Astrocyte of the spinal cord (primary cell): ENCODE data around the gene C3orf62.

Experiments used
- DNase-seq: peaks from one replicate; pipeline ENCODE4 v3.0.0; 2011; ENCODE audit warnings: low read depth, low spot score
- H3K4me3 ChIP-seq: 2 replicates; pipeline ENCODE4 v1.5.1; 2011; ENCODE audit warnings: low read depth, mild to moderate bottlenecking, low read length, moderate library complexity
- CTCF ChIP-seq: IDR thresholded peaks from 2 replicates; pipeline ENCODE4 v1.5.1; 2012; ENCODE audit warnings: low read depth, mild to moderate bottlenecking, low read length, inconsistent platforms
- in situ Hi-C: cut with HindIII; loops from 2 replicates; pipeline ENCODE4 v1.10.0; 2017; ENCODE audit warnings: low sequenced_read_pairs

Gene C3orf62

GRCh38 chr3:49260806-49261324 is 16.2 kb downstream of the C3orf62 start:
- in situ Hi-C loops = no loop called here

GRCh38 chr3:49257187-49257586 is 19.8 kb downstream of the C3orf62 start:
- no peak for DNase-seq
- H3K4me3 ChIP-seq = no peak overlapping the region
- in situ Hi-C loops = no loop called here
- no peak for TF ChIP-seq CTCF

More at GRCh38 chr3:49260806-49261324, 16.2 kb downstream of the C3orf62 start:
- H3K4me3 ChIP-seq = no peak overlapping the region
- TF ChIP-seq CTCF = no peak
- DNase-seq = no peak

DNA sequence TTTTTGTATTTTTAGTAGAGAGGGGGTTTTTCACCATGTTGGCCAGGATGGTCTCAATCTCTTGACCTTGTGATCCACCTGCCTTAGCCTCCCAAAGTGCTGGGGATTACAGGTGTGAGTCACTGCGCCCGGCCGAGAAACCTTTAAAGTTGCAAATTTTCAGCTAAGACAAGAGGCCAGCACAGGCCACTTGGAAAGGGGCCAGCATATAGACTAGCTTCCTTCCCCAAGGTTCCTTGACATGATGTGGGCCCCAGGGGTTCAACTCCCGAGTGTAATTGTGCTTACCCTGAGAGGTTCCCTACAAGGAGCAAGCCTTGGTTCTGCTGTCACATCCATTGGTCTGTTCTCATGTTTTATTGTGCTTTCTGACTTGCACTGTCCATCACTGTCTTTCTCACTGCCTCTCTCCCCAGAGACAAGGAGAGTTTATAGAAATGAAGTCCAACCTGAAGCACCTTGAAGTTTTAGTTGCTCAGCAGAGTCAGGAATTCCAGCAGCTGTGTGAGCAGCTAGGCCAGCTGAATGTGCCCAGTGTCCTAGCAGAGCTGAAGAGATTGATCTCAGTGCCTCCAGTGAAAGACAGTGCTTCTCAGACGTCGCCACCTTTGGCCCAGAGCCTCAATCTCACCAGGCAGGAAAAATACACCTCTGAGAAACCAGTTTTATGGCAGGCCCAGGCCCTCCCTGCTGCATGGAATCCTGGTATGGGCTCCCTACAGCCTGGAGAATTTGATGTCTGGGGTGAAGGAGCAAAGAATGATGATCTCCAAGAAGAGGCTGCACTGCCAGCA is 21.1 kb downstream of the C3orf62 start:
- in situ Hi-C loops = no loop called here
- DNase-seq = no peak
- no peak overlapping the region for H3K4me3 ChIP-seq
- no peak for TF ChIP-seq CTCF

DNA sequence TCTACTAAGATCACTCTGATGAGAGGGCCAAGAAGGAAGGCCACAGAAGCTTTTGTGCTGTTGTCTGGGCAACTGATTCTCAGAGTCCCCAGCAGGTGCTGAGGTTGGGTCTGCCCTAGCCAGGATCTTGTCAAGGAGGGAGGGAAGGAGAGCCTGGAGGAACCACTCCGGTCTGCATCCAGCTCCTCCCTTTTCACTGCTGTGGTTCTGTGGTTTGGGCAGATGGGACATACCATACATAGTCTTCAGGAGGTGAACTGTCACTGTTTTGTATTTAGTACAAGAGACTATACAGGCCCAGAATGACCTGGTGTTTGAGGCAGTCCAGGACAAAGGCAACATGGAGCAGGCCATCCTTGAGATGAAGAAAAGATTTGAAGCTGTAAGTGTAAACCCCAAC is 21.9 kb downstream of the C3orf62 start:
- in situ Hi-C loops = no loop called here
- no peak for TF ChIP-seq CTCF
- no peak overlapping the region for H3K4me3 ChIP-seq
- no peak for DNase-seq

GRCh38 chr3:49253512-49253911 is 23.5 kb downstream of the C3orf62 start:
- no peak for DNase-seq
- no peak for TF ChIP-seq CTCF
- no peak overlapping the region for H3K4me3 ChIP-seq
- in situ Hi-C loops = no loop called here

DNA sequence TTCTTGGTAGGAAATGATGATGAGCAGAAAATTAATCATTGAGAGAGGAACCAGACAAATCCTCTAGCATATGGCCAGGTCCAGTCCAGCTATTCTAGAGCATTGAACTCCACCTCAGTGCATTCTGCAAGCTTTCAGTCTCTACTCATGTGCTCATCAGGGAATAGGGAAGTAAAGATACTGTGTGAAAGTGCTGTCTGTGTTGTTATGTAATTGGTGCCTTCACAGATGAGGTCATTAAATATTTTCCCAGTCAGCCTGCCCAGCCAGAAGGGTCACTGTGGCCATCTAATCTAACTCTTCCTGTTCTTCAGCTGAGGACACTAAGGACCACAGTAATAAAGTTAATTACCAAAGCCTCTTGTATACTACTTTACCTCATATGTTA is 28.2 kb downstream of the C3orf62 start:
- in situ Hi-C loops = no loop called here
- H3K4me3 ChIP-seq = no peak overlapping the region
- TF ChIP-seq CTCF = no peak
- no peak for DNase-seq
